Measurements from ENCODE around the gene TRIM26.
"Not testable (repeated sequence)": the region's sequence is repeated elsewhere in the genome, so short reads cannot be mapped to it uniquely, and the experiment has no call there.

The TRIM26 gene

DNA sequence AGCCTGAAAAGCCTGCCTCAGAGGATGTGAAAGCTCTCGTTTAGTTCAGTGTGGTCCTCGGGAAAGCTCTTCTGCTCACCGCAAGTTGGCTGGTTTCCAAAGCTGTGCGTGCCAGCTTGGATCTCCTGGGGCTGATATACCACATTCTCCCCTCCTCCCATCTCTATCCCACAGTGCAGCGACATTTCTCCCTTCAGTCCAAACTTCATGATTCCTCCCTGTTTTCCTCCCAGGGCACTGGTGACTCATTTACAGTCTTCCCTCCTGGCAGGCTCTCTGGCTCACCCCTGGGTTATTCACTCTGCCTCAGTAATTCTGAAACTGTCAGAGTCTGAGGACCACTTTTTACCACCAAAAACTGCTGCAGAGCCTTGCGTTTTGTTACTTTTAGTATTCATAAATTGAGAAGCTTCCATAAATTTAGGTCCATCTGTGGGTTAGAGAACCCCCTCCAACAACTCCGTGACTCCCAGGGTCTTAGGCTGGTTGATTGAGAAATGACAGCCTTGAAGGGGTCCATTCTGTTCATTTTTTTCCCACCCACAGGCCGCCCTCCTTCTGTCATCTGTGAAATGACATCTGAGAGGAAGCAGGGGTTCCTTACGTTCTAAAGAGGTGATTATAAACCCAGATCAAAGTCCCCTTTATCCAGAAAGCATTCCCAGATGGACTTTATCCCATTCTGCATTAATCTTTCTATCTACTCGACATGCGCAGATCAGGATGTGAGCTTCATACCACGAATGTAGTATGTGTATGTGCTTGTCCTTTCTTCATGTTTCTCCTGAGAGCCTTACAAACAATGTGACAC is 58.3 kb downstream of the TRIM26 start:
- DNase-seq (ENCODE audit: low spot score), result no peak

DNA sequence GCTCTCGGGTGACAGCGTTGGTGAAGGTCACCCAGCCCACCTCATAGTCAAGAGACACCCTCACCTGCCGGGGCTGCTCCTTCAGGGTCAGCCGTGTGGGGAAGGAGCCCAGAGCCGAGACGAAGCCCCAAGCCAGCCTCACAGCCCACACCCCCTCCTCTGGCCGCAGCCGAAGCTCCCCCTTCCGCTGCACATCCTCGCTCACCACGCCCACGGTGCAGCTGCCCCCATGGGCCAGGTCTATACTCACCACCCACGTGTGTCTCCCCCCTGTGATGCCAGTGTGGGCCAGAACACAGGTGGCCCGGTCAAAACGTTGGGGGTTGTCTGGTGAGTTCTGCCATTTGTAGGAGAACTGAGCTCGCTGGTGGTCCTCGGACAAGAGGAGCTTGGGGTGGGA is 59.1 kb downstream of the TRIM26 start:
- DNase-seq (ENCODE audit: low spot score), result no peak

DNA sequence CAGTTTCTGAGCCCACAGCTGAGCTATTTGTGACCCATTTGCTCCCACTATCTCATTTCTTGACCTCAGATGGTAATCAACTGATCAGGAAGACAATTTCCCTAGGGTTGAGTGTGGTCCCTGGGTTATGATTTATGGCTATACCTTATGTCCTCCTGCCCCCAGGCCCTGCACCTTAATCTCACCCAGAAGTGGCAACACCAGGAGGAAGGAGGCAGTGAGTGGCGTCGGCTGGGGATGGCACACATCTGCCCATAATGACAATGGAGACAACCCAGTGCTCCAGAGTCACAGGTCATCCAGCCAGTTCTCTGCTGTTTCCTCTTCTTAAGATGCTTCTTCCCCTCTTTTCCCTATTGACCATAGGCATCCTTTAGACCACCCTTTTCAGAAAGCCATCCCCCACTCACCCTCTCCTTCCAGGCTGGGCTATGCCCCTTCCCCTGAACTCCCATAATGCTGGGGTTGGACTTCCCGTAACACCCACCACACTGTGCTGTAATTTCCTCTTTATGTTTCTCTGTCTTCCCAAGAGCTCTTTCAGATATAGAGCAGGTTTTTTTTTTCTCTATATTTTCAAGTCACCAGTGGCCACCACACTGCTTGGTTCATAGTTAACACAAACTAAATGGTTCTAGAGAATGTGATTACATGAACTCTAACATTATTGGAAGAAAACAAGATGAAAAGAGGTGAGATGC is 60.1 kb downstream of the TRIM26 start:
- no peak for DNase-seq (ENCODE audit: low spot score)

DNA sequence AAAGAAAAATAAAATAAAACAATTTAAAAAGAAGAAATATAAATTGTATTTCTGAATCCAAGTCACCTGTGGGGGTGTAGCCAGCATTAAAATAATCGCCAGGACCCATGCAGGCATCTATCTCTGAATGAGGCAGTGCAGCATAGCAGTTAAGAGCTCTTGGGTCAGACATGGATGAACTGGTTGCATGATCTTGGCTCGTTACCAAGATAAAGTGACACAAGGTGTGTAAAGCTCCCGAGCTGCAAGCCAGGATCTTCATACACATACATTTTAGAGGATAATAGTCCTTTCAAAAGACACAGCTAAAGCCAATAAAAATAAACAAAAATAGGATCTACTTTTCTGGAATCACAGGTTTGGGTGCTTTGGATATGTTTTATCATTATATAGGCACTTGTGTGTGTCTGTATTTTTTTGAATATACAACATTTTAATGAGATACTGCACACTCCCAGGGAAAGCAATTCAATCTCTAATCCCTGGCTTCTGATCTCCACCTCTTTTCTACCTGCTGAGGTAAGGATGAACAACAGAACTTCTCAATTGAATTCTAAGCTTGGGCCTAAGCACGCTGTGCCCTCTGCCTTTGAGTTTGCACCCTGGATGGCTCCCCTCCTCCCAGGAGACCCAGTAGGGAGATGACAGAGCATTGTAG is 61.1 kb downstream of the TRIM26 start:
- DNase-seq (ENCODE audit: low spot score), result no peak

DNA sequence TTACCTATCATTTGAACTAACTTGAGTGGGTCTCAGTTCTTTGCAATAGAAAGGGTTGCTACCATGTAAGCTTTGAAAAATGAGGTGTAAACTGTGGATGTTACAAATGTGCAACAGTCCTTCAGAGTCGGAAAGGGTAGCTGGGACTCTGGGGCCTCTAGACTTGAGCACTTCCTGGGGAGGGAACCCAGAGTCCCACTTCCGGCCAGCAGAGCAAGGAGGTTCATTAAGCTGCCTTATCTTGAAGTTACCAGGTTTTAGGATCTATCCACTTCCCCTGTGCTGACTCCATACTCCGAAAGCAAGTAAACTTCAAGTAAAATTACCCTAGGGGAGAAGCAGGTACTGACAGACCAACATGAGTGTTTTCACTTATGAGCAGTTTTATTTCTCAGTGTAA is 61.6 kb downstream of the TRIM26 start:
- DNase-seq (ENCODE audit: low spot score), result no peak

DNA sequence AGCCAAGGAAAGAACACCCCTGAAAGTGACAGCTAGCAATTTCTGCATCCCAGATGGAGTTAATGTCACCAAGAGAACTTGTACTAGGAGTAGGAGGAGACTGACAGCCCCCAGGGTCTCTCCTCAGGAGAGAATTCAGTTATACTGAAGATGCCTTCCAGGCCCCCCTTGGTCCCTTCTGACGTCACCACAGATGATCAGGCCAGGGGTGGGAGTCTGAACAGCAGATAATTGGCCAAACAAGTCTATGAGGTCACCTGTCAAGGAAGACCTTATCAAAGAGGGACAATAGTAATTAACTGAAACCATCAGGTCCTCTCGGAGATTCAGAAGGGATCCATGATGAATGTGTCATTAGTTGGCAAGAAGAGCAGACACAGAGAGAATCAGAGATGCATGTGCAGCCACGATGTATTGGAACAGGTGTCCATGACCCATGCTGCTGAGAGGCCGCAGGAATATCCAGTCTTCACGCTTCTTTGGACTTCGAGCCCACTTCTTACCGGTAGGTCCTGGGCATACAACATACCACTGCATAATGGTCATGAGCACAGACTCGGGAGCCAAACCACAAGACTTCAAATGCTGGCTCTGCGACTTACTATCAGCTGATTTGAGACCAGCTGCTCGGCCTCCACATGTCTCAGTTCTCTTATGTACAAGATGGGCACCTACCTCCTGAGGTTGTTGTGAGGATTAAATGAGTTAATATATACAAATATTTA is 62.4 kb downstream of the TRIM26 start:
- DNase-seq (ENCODE audit: low spot score), result no peak

DNA sequence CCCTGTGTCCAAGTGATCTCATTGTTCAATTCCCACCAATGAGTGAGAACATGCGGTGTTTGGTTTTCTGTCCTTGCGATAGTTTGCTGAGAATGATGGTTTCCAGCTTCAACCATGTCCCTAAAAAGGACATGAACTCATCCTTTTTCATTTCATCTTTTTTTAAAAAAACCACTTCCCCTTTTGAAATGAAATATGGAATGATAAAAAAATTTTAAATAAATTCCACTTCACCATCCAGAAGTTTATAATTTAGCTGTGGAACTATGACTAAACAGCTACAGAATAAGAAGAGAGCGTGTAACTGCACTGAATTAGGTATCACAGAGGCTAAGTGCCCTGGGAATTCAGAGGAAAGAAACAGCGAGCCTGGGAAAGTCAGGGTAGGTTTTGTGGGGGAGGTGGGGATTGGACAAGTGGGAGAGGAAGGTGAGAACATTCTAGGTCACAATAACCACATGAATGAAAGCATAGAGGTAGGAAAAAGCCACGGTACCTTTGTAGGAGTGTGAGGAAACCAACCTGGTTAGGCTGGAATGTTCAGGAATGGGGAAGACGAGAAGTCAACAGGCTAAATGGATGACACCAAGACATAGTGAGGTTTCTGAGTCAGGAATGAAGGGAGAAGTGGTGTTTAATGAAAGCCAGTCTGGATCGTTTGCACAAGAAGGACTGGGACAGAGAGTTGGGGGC is 63.2 kb downstream of the TRIM26 start:
- no peak for DNase-seq (ENCODE audit: low spot score)

DNA sequence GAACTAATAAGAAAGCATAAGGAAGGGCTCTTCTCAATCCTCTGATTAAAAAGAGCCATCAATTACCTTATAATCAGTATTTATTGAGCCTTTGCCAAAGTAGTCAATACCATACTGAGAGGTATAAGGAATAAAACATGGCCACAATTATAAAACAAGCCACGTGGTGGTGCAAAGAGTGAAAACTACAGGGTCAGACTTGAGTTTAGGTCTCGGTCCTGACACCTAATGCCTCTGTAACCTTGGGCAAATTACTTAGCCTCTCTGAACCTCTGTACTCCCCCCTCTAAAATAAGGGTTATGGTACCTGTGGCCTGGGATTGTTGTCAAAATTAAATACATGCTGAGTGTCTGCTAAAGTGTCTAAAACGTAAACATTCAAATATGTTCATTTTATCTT is 64.0 kb downstream of the TRIM26 start:
- no peak for DNase-seq (ENCODE audit: low spot score)

DNA sequence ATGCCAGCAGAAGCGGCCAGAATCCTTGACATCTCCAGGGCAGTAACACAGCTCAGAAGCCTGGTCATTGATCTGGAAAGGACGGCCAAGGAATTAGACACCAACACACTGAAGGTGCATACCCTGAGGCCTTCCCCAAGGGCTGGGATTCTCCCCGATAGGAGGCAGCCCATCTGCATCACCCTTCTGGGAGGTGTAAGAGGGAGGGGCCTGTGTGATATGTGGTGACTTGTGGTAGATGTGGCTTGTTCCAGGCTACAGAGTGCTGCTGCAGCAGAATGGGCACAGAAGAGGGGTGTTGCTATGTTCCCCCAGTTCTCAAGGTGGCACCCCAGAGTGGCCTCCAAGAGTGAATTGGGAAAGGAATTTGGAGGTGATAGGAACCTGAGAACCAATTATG is 66.1 kb downstream of the TRIM26 start:
- no peak for DNase-seq (ENCODE audit: low spot score)

DNA sequence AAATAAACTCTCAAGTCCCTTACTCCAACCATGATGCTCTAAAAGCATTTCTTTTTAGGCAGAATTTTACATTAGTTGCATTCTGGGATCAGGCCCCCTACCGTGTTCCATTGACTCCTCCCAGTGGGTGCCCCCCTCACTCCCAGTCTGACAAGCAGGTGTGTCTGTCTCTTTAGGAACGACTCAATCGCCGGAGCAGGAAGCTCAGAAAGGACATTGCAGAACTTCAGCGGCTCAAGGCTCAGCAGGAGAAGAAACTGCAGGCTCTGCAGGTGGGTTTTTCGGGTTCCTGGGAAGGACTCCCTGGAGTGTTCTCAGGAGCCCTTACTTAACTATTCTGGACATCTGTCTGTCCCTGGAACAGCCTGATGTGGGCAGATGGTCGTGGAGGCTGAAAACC is 67.4 kb downstream of the TRIM26 start:
- no peak for DNase-seq (ENCODE audit: low spot score)

DNA sequence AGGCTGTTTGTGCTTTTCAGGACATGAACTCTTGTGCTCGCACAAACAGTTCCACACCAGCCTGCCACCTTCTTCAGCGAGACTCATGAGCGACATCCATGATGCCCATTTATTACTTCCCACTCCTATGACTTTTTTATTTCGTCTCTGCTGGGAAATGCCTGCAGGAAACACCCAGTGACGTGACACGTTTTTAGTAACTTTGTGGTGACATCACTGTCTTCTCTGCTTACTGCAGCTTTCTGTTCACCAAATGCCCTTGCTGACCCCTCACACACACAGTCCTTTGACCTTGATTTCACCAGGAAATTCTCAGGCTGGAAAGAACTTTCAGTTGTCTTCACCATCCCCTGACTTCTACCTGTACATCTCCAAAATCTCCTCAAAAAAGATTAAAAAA is 68.4 kb downstream of the TRIM26 start:
- DNase-seq (ENCODE audit: low spot score), result no peak

DNA sequence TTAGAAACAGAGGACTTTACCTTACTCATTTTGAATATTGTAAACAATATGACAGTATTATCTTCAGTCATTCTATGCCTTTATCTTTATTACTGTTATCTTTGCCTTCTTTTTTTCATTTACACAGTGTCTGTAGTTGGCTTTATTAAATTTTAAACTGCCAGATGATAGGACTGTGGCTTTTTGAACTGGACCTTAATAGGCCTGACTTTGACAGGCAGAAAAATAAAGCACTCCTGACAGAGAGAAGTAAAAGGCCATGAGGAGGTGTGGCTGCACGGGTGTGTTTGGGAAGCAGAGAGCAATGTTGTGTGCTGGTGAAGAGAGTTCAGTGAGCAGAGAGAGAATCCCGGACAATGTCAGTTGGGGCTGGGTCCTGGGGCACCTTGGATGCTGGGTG is 69.4 kb downstream of the TRIM26 start:
- no peak for DNase-seq (ENCODE audit: low spot score)

DNA sequence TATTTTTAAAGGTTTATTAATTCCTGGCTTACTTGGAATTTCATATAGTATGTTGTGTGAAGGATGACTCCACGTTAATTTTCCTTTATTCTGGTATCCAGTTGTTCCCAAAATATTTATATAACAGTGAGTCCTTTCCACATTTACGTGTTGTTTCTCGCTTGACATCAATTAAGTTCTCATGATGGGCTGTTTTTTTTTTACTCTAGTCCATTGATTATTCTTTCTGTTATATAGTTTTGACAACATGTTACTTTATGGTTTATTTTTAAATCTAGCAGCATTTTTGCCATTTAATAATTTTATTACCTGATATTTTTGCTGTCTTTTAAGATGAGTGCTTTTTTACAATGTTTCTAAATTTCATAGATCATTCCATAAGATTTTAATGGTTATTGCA is 70.5 kb downstream of the TRIM26 start:
- no peak for DNase-seq (ENCODE audit: low spot score)

DNA sequence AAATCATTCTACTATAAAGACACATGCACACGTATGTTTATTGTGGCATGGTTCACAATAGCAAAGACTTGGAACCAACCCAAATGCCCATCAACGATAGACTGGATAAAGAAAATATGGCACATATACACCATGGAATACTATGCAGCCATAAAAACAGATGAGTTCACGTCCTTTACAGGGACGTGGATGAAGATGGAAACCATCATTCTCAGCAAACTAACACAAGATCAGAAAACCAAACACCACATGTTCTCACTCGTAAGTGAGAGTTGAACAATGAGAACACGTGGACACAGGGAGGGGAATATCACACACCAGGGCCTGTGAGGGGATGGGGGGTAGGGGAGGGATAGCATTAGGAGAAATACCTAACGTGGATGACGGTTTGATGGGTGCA is 73.0 kb downstream of the TRIM26 start:
- not testable (repeated sequence) for DNase-seq (ENCODE audit: low spot score)

DNA sequence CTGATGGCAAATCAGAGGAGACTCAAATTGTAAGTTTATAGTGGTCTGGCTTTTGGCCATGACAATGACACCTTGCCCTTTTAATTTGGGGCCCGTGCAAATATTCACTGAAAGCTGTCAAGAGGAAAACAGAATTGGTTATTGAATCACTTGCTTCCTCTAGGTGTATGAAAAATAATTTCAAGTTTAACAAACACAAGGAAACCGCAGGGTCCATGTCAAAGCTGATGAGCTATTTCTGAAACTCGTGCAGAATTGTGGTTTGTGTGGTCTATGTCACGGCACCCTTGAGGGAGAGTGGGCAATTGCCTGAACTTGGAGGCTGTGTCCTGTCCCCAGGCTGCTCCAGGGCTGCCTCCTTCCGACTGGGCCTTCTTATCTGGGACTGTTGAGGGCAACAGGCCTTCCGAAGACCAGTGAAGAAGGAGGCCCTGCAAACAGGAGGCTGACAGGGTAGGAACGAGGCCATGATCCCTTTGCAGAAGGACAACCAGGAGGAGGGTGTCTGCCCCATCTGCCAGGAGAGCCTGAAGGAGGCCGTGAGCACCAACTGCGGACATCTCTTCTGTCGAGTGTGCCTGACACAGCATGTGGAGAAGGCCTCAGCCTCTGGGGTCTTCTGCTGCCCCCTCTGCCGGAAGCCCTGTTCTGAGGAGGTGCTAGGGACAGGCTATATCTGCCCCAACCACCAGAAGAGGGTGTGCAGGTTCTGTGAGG is 76.5 kb downstream of the TRIM26 start:
- DNase-seq (ENCODE audit: low spot score), result no peak

DNA sequence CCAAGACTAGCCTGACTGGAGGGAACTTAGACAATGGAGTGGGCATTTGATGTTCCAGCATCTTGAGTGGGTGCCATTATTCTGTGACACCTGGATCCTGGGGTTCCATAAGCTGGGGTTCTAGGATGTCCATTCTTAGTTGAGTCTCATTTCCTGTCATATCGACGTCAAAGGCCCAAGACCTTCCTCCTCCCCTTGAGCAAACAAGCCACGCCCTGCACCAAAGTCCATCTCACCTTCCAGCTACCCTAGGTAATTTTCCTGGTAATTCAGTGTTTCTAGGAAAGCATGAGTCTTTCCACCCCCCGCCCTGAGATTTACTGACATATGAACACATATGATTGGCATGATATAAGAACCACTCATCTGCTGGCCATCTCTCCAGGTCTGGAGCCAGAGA is 77.4 kb downstream of the TRIM26 start, which contains the start of gene TRIM40:
Gene TRIM40, plus strand, starts transcription at position 384 of the 400 bp plus-strand sequence. CDS start 897 bp downstream, outside the sequence.
- DNase-seq (ENCODE audit: low spot score), result no peak

DNA sequence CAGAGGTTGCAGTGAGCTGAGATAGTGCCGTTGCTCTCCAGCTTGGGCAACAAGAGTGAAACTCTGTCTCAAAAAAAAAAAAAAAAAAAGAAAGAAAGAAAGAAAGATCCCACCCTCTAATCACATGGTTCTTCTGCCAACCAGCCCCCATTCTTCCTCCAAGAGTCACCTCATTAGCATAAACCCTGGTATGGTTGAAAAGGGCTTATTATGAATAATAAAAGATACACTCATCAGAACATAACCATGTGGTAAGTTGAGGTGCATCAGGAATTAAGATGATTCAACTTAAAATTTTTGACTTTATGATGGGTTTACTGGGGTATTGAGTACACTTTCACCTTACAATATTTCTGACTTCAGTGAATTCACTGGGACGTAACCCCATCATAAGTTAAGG is 78.1 kb downstream of the TRIM26 start:
- DNase-seq (ENCODE audit: low spot score), result no peak

Data from D341Med (cell line).